GM21717 (cell line): Measurements from ENCODE around the gene NDST1.

ENCODE experiments used
- ATAC-seq: cut with Tn5 transposase; IDR thresholded peaks from one replicate; pipeline ENCODE4 v1.9.1; 2021; ENCODE audit warnings: mild to moderate bottlenecking, moderate library complexity; ENCODE audit not compliant: unreplicated experiment

NDST1 gene

DNA sequence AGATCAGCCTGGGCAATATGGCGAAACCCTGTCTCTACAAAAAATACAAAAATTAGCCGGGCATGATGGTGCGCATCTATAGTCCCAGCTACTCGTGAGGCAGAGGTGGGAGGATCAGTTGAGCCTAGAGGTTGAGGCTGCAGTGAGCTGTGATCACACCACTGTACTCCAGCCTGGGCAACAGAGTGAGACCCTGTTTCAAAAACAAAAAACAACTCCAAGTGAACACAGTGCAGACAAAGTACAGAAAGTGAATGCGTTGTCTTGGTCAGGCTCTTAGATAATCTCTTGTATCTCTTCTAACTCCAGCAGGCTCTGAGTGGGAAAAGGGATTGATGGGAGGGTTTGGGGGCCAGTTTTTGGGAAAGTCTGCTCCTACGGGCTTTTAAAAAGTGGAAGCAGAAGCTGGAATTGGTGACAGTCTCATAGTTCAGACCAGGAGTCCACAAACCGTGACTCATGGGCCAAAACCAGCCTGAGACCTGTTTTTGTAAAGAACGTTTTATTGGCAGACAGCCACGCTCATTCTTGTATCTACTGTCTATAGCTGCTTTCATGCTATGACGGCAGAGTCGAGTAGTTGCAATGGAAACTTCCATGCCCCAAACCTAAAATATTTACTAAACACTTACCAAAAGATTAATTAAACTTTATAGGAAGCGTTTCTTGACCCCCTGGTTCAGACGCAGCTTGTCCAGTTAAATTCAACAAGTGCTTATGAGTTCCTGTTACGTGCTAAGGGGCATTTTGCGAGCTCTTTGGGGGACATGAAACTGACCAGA is 32.9 kb downstream of the NDST1 start:
- no peak for ATAC-seq

GRCh38 chr5:150541397-150541675 is 33.4 kb downstream of the NDST1 start:
- ATAC-seq: no peak

- ATAC-seq: no peak
These were observed 34.0 kb downstream of the NDST1 start for GRCh38 chr5:150541895-150542294.

DNA sequence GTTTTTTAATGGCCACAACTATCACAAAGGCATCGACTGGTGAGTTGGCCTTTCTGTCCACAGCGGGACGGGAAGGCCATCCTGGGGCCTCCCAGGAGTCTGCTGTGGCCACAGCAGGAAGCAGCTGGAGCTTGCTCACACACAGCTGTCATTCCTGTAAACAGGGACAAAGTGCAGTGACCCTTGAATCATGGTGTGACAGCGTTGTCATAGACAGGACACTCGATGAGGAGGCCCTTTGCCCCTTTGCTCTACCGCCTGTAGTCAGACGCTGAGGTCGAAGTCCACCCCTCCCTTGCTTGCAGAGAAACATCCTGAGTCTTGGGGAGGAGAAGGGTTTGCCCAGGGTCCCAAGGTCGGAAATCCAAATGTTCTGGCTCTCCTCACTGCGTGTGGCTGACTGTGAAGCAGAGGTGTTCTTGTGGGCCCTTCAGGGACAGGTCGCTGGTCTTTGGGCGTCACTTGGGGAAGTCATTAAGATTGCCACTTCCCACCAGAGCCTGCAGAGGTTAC is 35.1 kb downstream of the NDST1 start:
- ATAC-seq: no peak

GRCh38 chr5:150544611-150545219 is 36.8 kb downstream of the NDST1 start:
- peak; percentile 85 for ATAC-seq

DNA sequence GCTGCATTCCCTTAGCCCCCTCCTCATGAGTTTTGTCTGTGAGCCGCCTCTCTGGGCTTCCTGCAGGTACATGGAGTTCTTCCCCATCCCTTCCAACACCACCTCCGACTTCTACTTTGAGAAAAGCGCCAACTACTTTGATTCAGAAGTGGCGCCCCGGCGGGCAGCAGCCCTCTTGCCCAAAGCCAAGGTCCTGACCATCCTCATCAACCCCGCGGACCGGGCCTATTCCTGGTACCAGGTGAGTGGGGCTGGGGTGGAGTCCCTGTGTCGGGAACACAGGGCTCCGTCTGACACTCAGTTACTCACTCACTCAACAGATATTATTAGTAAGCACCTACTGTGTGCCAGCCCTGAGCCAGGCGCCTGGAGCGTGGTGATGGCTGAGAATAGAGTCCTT is 37.3 kb downstream of the NDST1 start:
- no peak for ATAC-seq

GRCh38 chr5:150548123-150548522 is 40.2 kb downstream of the NDST1 start:
- no peak for ATAC-seq

- no peak for ATAC-seq
These were observed 41.8 kb downstream of the NDST1 start for GRCh38 chr5:150549735-150550134.

GRCh38 chr5:150550286-150550685 is 42.4 kb downstream of the NDST1 start:
- no peak for ATAC-seq

GRCh38 chr5:150551066-150551465 is 43.1 kb downstream of the NDST1 start:
- ATAC-seq: no peak

DNA sequence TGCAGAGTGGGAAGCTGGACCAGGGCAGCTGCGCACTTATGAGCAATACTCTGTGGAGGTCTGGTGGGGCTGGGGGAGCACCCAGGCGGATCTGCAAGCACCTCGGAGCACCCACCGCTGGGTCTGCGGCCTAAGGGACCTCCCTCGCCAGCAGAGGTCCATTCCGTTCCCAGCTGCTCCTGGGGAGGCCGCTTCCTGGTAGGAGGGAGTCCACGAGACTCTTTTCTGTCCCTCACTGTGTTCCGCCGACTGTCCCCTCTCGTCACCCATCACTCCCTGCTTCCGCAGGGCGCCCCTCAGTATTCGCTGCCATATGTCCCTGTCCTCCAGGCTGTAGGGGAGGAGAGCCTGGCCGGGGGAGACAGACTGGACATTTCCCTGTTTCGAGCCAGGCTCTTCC is 45.5 kb downstream of the NDST1 start:
- no peak for ATAC-seq

- ATAC-seq: no peak
These were observed 46.0 kb downstream of the NDST1 start for GRCh38 chr5:150553911-150554310.

- no peak for ATAC-seq
These were observed 46.9 kb downstream of the NDST1 start for GRCh38 chr5:150554857-150555256.

GRCh38 chr5:150556106-150556505 is 48.2 kb downstream of the NDST1 start:
- no peak for ATAC-seq

- ATAC-seq: no peak
These were observed 49.1 kb downstream of the NDST1 start for GRCh38 chr5:150556859-150557508.

GRCh38 chr5:150557509-150557872 is 49.6 kb downstream of the NDST1 start:
- no peak for ATAC-seq

- ATAC-seq: no peak
These were observed 50.2 kb downstream of the NDST1 start for GRCh38 chr5:150558088-150558621.

DNA sequence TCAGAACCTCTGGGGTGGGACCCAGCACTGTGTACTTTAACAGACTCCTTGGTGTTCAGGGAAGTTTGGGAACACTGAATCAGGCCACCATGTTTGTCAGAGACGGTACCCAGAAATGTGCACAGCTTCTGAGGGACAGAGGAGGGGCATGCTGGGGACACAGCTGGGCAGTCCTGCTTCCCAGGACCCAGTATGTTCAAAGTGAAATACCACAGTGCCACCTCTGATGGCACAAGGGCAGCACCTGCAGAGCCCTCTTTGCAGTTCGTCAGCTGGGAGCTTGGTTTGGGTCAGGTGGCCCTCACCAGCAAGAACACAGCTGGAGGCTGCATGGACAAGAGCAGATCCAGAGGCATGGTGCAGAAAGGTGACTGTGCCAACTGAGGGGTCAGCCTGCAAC is 51.2 kb downstream of the NDST1 start:
- no peak for ATAC-seq

DNA sequence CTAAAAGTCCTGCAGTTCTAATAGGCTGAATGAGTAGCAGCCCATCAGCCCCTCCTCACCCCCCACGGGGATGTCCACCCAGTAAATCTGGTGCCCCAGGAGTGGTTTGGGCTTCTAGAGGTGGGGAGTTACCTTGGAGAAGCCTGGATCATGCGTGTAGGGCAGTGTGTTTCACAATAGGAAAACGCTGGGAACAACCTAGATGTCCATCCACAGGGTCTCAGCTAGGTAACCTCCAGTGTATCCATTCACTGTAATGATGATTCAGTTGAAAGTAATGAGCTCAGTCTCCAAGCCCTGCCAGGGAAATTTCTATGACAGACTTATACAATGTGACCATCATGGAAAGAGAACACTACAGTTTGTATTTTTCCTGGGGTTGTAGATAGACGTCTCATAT is 51.8 kb downstream of the NDST1 start:
- no peak for ATAC-seq

DNA sequence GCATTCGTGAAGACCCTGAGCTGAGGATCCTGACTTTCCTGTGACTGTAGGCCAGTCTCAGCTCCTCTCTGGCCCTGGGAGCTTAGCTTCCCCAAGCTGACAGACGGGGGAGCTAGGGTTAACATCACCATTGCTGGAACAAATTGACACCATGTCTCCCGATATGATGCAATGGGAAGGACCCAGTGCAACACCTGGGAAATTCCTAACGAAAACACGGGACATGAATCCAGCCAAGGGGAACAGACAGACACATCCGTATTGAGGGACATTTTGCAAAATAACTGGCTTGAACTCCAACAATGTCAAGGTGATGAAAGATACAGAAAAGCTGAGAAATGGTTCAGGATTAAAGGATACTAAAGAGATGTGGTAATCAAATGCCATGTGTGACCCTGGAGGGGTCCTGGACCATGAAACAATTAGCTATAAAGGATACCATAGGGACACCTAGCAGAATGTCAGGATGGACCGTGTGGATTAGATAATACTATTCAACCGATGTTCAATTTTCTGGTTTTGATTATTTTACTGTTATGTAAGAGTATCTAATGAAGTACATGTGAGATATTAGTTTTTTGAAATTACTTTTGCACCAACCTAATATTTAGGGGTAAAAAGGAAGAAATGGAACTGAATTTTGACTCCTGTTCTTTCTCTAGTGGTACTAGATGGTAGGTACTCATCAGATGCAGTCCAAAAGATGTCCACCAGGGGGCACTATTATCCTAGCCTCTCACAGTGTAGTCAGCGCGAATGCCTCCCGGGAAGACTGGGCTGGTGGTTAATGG is 52.7 kb downstream of the NDST1 start:
- peak; percentile 85 for ATAC-seq

GRCh38 chr5:150561192-150561512 is 53.2 kb downstream of the NDST1 start:
- no peak for ATAC-seq
